GM21367 (cell line): ENCODE results near the gene RPL29.

Source experiments
- ATAC-seq: cut with Tn5 transposase; IDR thresholded peaks from one replicate; pipeline ENCODE4 v1.9.1; 2021; ENCODE audit not compliant: unreplicated experiment

RPL29 gene

DNA sequence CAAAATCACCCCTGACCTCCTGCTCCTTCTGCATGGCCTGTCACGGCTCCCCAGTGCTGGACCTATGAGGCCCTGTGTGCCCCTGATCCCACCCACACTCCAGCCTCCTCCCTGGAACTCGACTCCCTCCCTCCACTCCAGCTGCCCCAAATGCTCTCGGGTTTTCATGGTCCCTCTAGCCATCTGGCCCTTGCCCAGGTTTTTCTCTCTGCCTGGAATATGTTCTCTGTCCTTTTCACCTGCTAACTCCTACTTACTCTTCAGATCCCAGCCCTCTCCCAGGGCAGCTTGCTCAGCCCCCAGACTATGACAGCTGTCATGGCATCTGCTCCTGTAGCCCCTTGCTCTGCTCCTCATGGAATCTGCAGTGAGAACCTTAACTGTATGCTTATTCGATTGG lies 30.3 kb upstream of the RPL29 start:
- ATAC-seq, result no peak

DNA sequence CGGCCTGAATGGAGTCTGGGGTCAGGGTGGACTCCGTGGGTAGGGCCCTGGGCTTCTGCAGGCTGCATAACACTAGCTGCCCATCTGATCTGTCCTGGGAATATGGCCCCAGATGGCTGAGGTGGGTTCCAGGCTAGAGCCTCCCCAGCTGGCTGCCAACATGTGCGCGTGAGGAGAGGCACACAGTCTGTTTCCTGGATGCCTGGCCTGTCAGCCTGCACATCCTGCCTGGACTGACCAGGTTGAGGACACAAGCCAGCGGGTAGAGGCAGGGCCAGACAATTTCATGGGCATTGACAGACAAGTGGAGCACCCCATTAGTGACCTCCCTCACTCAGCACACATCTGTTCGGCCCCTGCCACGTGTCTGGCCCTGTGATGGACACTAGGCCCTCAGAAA lies 29.8 kb upstream of the RPL29 start:
- no peak for ATAC-seq

DNA sequence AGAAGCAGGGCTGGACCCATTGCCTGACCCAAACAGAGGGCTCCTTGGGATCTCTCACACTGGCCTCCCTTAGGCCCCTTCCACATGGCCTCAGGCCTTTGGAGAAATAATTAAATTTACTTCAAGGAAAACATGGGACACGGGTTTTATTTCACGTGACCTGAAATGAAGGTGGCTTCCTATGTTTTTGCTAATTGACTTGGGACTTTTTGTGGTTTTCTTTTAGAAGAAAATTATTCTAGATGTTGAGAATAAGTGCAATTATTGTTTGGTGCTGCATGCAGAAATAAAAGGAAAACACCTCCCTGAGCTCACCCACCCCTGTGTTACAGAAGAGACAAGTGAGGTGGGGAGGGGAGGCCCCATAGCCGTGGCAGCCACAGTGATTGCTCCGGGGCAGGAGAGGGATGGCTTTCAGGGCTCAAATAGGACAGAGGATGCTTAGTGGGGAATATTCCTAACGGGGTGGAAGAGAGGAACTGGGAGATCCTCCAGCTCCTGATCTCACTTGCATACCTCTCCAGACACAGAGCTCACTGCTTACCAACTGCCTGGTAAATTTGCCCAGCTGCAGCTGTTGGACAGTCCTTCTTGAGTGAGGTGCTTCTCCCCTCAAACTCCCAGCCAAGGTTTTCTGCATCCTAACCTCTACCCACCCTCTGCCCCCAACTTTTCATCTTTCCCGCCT lies 29.2 kb upstream of the RPL29 start:
- no peak for ATAC-seq

DNA sequence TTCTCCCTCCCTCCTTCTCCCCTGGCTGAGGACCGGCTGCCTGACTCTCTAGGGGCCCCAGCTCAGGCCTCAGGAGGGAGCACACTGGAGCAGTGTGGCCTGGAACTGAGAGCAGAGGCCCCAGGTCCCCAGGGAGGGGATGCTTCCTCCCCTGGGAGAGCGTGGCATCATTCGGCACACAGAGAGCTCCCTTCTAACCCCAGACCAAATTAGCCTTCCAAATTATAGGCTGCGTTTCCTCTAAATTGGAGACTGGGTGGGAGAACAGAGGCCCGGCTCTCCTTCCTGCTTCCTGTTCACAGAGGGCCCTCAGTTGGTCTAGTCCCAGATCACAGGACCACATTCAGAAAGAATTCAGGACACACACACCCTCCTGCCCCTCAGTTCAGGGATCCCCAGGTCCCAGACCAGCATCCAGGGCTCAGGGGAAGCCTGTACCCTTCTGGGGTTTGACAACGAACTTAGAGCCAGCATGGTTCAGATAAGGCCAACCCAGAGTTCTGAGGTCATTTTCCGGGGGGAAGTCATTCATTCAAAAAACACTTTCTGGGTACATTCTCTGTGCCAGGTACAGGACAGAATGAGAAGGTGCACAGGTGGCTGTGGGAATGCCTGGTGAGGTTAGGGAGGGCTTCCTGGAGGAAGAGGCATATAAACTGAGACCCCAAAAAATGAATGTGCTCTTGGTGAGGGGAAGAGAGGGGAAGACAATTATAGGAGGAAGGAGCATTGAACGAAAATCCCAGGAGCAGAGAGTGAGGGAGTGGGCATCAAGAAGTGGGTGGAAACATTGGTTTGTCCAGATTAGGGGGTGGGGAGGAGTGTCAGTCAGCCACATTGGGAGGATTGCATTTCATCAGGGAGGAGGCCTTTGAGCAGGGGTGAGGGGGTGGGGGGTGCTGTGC lies 28.4 kb upstream of the RPL29 start:
- ATAC-seq, result peak; percentile 72

DNA sequence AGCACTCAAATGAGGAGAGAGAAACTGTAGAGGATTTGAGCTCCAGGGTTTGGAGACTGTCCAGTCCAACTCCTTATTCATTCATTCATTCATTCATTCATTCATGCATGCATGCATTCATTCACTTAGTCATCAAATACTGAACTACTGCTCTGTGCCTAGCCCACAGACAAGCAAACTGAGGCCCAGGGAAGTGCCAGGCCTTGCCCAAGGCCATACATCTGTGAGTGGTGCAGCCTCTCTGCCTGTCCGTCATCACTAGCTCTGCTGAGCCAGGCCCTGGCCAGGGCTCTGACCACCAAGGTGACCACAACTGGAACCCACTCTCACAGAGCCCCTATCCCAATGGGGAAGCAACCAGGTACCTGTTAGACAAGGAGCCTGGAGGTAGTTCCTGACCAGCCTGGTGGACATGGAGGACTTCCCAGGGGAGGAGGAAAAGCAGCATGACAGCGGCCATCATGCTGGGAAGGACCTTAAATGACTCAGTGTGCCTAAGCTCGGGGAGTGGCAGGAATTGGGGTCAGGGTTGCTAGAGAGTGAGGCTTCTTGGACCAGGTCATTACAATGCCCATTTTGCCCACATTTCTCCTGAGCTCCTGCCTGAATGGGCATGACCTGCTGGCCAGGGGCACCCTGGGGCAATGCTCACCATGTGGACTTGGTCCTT lies 27.5 kb upstream of the RPL29 start:
- peak; percentile 14 for ATAC-seq

DNA sequence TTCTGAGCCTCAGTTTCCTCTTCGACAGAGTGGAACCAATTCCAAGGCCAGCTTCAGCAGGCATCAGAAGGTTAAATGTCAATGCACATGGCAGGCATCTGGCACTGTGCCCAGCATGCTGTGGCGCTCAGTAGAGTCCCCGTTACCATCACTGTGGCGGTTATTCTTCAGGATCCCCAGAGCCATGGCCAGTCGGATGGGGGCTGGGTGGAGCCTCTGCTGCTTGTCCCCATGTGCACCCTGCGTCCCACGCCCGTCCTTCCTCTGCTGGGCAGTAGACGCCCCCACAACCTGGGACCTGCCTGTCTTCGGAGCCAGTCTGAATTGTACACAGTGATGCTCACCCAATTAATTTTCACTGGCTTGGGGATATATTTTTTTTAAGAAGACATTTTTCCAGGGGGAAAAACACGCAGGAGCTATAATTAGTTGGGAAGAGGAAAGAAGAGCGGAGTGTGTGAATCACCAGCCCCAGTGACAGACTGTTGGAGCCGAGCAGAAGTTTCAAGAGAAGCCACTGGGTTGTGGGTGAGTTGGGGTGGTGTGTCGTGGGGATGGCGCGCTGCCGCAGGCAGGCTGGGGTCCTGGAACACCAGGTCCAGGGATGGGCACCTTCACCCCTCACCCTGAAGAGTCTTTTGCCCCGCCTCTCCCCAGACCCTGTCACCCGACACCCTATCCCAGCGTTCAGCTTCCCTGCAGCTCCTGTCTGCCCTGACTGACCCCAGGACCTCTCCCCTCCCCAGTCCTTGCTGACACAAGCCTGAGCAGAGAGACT lies 26.8 kb upstream of the RPL29 start:
- no peak for ATAC-seq

DNA sequence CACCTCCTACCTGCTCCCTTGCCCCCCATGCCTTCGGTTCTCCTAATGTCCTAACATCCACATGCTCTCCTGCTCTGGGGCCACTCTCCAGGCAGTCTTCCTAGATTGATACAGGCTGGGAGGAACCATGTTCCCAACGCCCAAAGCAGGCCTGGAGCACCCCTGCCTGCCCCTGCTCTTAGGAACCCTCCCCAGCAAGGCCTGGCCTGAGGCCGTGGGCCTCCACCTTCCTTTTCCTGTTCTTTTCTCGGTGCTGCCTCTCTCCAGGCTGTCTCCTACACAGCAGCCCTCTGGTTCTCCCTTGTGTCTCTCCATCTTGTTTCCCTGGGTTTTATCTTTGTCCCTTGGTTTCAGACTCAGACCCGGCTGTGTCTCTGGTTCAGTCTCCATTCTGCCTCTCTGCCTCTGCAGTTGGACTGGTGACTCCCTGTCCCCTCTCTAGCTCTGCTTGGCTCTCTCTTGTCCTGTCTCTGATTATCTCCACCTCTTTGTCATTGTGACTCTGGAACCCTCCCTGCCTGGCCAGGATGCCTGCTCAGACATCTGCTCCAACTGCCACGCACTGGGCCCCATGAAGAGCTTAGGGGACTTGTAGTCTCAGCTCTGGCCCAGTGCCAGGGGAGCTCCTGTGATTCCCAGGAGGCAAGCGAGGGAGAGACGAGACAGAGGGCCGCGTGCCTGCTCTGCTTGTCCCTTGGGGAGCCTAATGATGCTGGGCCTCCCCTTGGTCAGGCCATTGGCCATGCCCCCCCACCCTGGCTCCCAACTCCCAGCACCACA lies 26.0 kb upstream of the RPL29 start:
- ATAC-seq, result no peak

DNA sequence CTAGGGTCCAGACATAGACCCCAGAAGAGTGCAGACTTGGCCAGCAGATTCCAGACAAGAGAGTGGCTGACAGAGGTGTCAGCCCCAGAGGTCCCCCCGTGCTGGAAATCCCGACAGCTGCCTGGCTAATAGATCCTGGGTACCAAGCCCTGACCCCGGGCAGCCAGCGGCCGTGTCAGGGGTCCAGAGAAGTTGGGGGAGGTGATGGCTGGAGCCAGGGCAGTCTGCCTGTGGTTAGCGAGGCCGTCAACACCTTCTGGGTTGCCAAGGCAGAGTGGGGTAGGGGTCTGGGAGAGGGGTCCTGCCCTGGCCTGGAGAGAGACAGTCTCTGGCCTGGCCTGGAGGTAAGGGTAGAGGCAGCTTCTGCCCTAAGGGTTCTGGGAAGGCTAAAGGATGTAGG lies 25.1 kb upstream of the RPL29 start:
- no peak for ATAC-seq

DNA sequence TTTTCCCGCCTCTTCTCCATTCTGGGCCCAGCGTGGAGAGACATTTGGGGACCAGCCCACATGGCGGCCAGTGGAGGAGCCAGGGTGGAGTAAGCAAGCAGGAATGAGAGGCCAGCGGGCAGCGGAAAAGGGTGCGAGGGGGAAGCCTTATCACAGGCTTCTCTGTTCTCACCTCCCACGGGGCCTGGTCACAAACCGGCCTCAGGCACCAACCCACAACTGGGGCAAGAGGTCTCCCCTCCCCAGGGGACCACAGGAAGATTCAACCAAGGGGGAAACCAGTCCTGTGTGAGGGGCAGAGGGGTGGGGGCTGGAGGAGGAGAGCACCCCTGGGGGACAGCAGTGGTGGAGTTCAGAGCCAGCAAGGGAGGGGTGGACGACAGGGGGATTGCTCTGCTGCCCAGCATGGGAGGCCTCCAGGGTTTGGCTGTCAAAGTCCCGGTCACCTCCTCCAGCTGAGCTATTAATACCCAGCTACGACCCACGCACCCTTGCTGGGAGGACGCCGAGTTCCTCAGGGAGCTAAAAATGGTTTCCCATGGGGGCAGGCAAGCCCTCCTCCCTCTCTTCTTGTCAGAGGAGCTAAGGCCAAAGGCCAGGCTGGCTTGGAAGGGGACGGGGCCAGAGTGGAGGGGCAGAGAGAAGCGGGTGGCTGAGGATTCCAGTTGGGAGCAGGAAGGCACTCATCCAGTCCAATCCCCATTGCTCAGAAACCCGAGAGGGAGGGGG lies 23.8 kb upstream of the RPL29 start:
- ATAC-seq, result no peak

DNA sequence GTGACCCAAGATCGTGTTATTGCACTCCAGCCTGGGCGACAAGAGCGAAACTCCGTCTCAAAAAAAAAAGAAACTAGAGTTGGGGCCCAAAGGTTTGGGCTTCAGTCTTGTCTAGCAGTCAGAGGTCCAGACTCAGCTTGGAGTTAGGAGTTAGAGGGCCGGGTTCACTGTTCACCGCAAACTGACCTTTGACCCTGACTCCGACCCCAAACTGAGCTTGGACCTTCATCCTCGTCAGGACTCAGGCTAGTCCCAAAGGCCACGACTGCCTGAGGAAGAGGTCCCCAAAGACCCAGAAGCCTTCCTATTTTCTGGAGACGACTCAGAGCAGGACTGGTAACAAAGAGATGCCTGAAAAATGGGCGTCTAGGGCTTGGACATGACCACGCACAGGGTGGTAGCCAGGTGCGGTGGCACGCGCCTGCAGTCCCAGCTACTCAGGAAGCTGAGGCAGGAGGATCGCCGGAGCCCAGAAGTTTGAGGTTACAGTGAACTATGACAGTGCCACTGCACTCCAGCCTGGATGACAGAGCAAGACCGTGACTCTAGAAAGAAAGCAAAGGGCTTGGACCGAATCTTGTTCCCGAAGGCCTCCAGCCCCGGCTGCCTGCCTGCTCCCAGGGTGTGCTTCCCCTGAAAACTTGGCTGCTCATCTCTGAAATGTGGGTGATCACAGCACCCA lies 22.8 kb upstream of the RPL29 start:
- no peak for ATAC-seq

DNA sequence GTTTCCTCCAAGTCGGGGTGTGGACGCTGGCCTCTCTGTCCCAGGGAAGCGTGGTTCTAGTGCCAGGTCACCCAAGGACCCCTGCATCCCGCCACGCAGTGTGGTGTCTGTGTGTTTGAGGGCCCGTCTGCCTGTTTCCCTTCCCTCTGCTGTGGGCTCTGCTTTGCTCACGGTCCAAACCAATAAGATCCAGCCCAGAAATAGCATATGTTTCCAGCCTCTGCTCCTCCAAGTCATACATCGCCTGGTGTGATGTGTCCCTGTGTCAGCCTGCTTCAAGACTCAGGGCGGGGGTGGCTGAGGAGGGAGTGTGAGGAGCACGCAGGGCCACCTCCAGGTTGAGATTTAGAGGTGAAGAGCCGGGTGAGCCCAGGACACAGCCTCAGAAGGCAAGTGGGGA lies 21.9 kb upstream of the RPL29 start:
- ATAC-seq, result no peak

DNA sequence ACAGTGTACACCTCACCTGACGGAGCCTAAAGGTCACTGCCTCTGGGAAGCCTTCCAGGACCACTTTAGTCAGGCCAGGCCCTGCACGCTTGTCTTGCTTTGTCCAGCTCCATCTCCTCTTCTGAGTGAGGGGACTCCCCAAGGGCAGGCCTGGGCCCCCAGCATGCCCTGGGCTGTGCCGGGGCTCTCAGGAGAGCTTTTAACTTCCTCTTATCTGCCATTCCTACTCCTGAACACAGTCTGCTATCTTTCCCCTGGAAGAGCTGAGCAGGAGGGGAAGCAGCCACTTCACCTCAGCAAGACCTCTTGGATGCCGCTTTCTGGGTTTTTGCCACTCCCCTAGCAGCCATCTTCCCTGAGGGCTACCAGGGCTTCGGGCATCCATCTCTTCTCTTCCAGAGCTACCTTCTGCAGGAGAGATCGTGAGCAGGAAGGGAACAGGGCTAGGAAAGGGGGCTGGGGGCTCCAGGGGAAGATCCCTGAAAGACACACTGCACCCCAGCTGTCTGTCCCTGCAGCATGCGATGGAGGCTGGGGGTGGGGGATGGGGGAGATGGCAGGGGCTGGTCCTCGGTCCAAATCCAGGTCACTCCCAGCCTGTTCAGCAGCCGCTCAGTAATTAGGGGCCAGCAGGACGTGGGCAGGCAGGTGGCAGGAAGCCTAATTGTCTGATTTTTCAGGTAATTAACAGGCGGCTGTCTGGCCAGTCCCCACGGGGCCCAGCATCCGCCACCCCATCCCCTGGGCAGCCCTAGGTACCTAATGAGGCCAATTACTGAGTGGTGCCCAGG lies 19.9 kb upstream of the RPL29 start:
- no peak for ATAC-seq

DNA sequence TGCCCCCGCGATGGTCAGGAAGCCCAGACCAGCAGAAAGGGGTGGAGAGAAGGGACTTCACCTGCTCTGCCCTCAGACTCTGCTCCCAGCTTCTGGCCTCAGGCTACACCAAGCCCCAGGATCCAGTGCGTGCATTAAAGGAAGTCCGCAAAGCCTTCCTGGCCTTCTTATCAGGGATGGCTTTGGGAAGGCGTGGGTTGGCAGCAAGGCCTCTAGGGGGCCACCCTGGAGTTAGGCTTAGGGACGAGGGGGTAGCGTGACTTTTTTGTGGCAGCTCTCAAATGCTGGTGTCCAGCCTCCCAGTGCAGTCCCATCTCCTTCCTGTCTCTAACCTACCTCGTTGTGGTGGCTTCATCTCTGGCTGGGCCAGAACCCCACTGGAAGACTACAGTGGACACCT lies 18.9 kb upstream of the RPL29 start:
- ATAC-seq, result no peak

DNA sequence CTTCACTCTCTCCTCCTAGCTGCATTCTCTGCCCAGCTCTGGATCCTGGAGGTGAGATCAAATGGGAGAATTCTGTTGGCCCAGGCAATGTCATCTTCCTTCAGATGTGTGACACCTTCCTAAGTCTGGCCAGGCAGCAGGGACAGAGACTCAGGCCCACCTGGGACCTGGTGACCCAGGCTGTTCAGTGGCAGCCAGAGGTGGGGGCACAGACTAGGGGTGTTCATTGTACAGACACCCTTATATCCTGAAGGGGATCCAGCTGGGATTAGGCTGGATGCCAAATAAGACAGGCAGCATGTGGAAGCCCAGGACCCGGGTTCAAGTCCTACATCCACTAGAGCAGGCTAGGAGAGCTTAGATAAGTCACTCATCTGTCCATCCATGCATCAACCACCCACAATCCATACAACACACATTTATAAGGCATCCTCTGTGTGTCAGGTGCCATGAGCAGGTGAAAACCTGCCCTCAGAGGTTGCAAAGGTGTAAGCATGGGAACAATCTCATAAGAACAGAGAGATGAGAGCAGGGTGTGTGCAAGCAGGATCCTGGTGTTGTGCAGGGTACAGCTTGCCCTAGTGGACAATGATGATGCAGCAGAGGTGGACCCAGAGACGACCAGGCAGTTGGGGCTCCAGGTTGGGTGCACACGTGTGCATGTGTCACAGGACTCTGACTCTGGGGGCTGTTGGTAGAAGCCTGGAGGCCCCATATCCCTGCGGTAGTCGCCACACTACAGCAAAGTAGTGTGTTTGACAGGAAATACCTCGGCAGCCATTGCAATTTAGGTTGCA lies 18.3 kb upstream of the RPL29 start:
- ATAC-seq, result no peak

DNA sequence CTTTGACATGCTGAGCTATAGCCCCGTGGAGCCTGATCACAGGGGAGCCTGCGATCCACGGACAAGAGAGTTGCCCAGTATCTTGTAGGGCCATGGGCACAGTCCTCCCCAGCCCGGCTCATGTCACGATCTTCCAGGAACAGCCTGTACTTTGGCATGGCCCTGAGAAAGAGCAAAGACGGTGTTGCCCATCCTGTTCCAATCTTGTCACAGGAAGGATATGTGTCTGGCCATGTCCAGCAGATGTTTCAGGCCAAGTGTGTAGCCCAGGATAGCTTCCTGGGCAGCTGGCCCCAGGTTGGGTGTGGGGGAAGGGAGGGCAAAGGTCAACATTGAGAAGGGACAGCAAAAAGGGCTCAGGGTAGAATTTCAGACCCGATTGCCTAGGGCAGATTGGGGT lies 17.0 kb upstream of the RPL29 start:
- ATAC-seq, result no peak

DNA sequence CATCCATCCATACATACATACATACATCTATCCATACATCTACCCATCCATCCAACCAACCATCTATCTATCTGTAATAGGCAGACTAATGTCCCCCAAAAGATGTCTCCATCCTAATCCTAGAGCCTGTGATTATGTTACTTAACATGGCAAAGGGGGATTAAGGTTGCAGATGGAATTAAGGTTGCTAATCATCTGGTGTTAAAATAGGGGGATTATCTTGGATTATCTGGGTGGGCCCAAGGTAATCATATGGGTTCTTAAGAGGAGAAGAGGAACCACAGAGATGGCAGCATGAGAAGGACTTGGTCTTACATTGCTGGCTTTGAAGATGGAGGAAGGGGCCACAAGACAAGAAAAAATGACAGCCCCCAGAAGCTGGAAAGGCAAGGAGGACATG lies 14.7 kb upstream of the RPL29 start:
- no peak for ATAC-seq

DNA sequence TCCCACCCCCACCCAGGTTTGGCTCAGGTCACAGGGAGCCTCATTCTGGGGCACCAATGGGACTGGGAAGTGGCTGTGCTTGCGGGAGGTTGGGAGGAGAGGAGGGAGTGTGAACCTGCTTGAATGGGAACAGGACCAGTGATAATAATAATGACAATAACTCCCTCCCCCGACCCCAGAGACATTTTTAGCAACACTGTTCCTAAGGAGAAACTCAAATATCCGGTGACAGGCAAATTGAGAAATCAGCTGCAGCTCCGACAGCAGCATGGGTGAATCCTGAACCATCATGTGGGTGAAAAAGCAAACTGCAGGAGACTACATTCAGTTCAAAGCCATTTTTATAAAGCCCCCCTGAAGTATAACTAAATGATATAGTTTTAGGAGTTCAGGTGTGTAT lies 11.6 kb upstream of the RPL29 start:
- ATAC-seq, result no peak

DNA sequence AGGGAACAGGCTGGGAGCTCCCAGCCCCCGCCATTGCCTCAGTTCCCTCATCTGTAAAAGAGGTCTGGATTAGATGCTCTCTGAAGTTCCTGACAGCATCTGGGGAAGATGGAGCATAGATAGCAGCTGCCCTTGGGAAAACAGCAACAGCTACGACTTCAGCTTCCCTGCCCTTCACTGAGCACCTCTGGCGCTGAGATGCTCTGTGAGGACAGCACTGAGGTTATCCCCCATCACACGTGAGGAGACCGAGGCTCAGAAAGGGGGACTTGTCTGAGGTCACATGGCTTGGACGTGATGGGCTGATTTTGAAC lies 11.1 kb upstream of the RPL29 start:
- ATAC-seq, result no peak
